ENCODE data around the gene MLC1. TPM values are rescaled to one million over a fixed set of nuclear protein-coding genes. Genes with fewer than 3 reads are reported as not detected.
A peak's percentile ranks its signal among the peaks of the same experiment; 100 is the strongest.

MLC1 gene
- total RNA-seq, 2 donors from 2014 or later = 0.62 to 1.3 TPM

GRCh38 chr22:50041361-50042065 is 43.7 kb downstream of the MLC1 start:
- peaks cover 2% of the 10 kb centered on the region for H3K36me3 Mint-ChIP-seq (ENCODE audit: low read depth)
- H3K27ac Mint-ChIP-seq = peak overlapping the region; percentile 19
- no peaks in the 10 kb centered on the region for H3K9me3 ChIP-seq (ENCODE audit: control insufficient read depth, low read length, poor library complexity, severe bottlenecking)
- H3K27me3 Mint-ChIP-seq = peaks cover 46% of the 10 kb centered on the region
- ATAC-seq = no peak
- H3K4me3 Mint-ChIP-seq = no peak overlapping the region
- DNase-seq = no peak
- H3K4me1 Mint-ChIP-seq = peaks cover 6% of the 10 kb centered on the region

- H3K9me3 ChIP-seq (ENCODE audit: control insufficient read depth, low read length, poor library complexity, severe bottlenecking) = no peaks in the 10 kb centered on the region
- H3K27ac Mint-ChIP-seq = no peak overlapping the region
- ATAC-seq (no peak), DNase-seq (no peak)
- no peak overlapping the region for H3K4me3 Mint-ChIP-seq
- H3K36me3 Mint-ChIP-seq (ENCODE audit: low read depth) = peaks cover 2% of the 10 kb centered on the region
- H3K27me3 Mint-ChIP-seq = peaks cover 46% of the 10 kb centered on the region
- H3K4me1 Mint-ChIP-seq = peaks cover 6% of the 10 kb centered on the region
Observed at GRCh38 chr22:50040717-50041116, 44.5 kb downstream of the MLC1 start.

GRCh38 chr22:50039669-50040443 is 45.4 kb downstream of the MLC1 start:
- peaks cover 2% of the 10 kb centered on the region for H3K36me3 Mint-ChIP-seq (ENCODE audit: low read depth)
- peaks cover 49% of the 10 kb centered on the region for H3K27me3 Mint-ChIP-seq
- no peak for ATAC-seq
- peaks cover 10% of the 10 kb centered on the region for H3K4me1 Mint-ChIP-seq
- no peak overlapping the region for H3K27ac Mint-ChIP-seq
- H3K4me3 Mint-ChIP-seq = no peak overlapping the region
- no peak for DNase-seq
- no peaks in the 10 kb centered on the region for H3K9me3 ChIP-seq (ENCODE audit: control insufficient read depth, low read length, poor library complexity, severe bottlenecking)

GRCh38 chr22:50035976-50036724 is 49.1 kb downstream of the MLC1 start:
- Mint-ChIP-seq H3K27ac (no peak overlapping the region), H3K4me1 (peaks cover 9% of the 10 kb centered on the region), H3K27me3 (peaks cover 32% of the 10 kb centered on the region), H3K36me3 (ENCODE audit: low read depth) (no peaks in the 10 kb centered on the region), H3K4me3 (no peak overlapping the region)
- DNase-seq (no peak), ATAC-seq (no peak)
- no peaks in the 10 kb centered on the region for H3K9me3 ChIP-seq (ENCODE audit: control insufficient read depth, low read length, poor library complexity, severe bottlenecking)

- ATAC-seq = no peak
- H3K9me3 ChIP-seq (ENCODE audit: control insufficient read depth, low read length, poor library complexity, severe bottlenecking) = no peaks in the 10 kb centered on the region
- no peak for DNase-seq
- Mint-ChIP-seq H3K4me1 (peaks cover 9% of the 10 kb centered on the region), H3K4me3 (no peak overlapping the region), H3K27me3 (peaks cover 29% of the 10 kb centered on the region), H3K27ac (no peak overlapping the region), H3K36me3 (ENCODE audit: low read depth) (no peaks in the 10 kb centered on the region)
Observed at GRCh38 chr22:50035131-50035881, 49.9 kb downstream of the MLC1 start.

GRCh38 chr22:50034126-50035081 is 50.8 kb downstream of the MLC1 start:
- Mint-ChIP-seq H3K36me3 (ENCODE audit: low read depth) (no peaks in the 10 kb centered on the region), H3K27ac (peak overlapping the region; percentile 45), H3K4me3 (peak overlapping the region; percentile 49), H3K27me3 (peaks cover 20% of the 10 kb centered on the region), H3K4me1 (peaks cover 9% of the 10 kb centered on the region)
- no peaks in the 10 kb centered on the region for H3K9me3 ChIP-seq (ENCODE audit: control insufficient read depth, low read length, poor library complexity, severe bottlenecking)
- no peak for ATAC-seq
- DNase-seq = no peak

GRCh38 chr22:50032941-50033601 is 52.2 kb downstream of the MLC1 start:
- no peak for ATAC-seq
- no peaks in the 10 kb centered on the region for H3K36me3 Mint-ChIP-seq (ENCODE audit: low read depth)

GRCh38 chr22:50032109-50032871 is 52.9 kb downstream of the MLC1 start:
- Mint-ChIP-seq H3K27me3 (peaks cover 30% of the 10 kb centered on the region), H3K36me3 (ENCODE audit: low read depth) (no peaks in the 10 kb centered on the region), H3K4me1 (peaks cover 11% of the 10 kb centered on the region), H3K4me3 (no peak overlapping the region), H3K27ac (no peak overlapping the region)
- DNase-seq (no peak), ATAC-seq (no peak)
- no peaks in the 10 kb centered on the region for H3K9me3 ChIP-seq (ENCODE audit: control insufficient read depth, low read length, poor library complexity, severe bottlenecking)

More at GRCh38 chr22:50032941-50033601, 52.2 kb downstream of the MLC1 start:
- Mint-ChIP-seq H3K27me3 (peaks cover 23% of the 10 kb centered on the region), H3K4me3 (no peak overlapping the region), H3K27ac (no peak overlapping the region), H3K4me1 (peaks cover 9% of the 10 kb centered on the region)
- DNase-seq = no peak
- H3K9me3 ChIP-seq (ENCODE audit: control insufficient read depth, low read length, poor library complexity, severe bottlenecking) = no peaks in the 10 kb centered on the region

- H3K9me3 ChIP-seq (ENCODE audit: control insufficient read depth, low read length, poor library complexity, severe bottlenecking) = no peaks in the 10 kb centered on the region
- ATAC-seq (no peak), DNase-seq (no peak)
- peaks cover 30% of the 10 kb centered on the region for H3K27me3 Mint-ChIP-seq
- H3K27ac Mint-ChIP-seq = no peak overlapping the region
- H3K36me3 Mint-ChIP-seq (ENCODE audit: low read depth) = no peaks in the 10 kb centered on the region
- no peak overlapping the region for H3K4me3 Mint-ChIP-seq
- H3K4me1 Mint-ChIP-seq = peaks cover 11% of the 10 kb centered on the region
Observed at GRCh38 chr22:50031189-50032091, 53.8 kb downstream of the MLC1 start.

- Mint-ChIP-seq H3K4me3 (no peak overlapping the region), H3K4me1 (peaks cover 11% of the 10 kb centered on the region), H3K36me3 (ENCODE audit: low read depth) (no peaks in the 10 kb centered on the region), H3K27me3 (peaks cover 36% of the 10 kb centered on the region), H3K27ac (no peak overlapping the region)
- ATAC-seq = peak; percentile 92
- peak; percentile 71 to 81 (median 79) for DNase-seq
- no peaks in the 10 kb centered on the region for H3K9me3 ChIP-seq (ENCODE audit: control insufficient read depth, low read length, poor library complexity, severe bottlenecking)
Observed at GRCh38 chr22:50030297-50031188, 54.7 kb downstream of the MLC1 start.

All from T-helper 17 cell (primary cell).